GM12878 (cell line): ENCODE measurements around the gene HOPX. TPM values are rescaled to one million over a fixed set of nuclear protein-coding genes. Genes with fewer than 3 reads are reported as not detected.

Experiments used
- ATAC-seq: fragments of 200-7000 bp; cut with Tn5 transposase; 3 replicates; pipeline ENCODE4 v1.9.1; 2020; ENCODE audit warnings: mild to moderate bottlenecking, moderate library complexity
- BruUV-seq: library from RNA; stranded (reverse); fragments of 400-500 nt; replicated peaks from 2 replicates; lab custom pipeline; 2021; lab: Mats Ljungman, UMichigan
- CTCF ChIA-PET: fragments of 300-600 bp; sonication (Branson Sonifier 250); formaldehyde crosslinking; extraction: SDS; loops from one replicate; lab custom pipeline; 2021; ENCODE audit warnings: inconsistent platforms; lab: Yijun Ruan, JAX
- POLR2A ChIA-PET: fragments of 350-600 bp; formaldehyde crosslinking; extraction: SDS; loops from one replicate; lab custom pipeline; 2021; ENCODE audit warnings: inconsistent platforms; lab: Charles Lee
- RAD21 ChIA-PET: fragments of 300-600 bp; sonication (Branson Sonifier 250); formaldehyde crosslinking; loops from one replicate; lab custom pipeline; 2023; ENCODE audit warnings: antibody characterized with exemption; ENCODE audit not compliant: unreplicated experiment; lab: Charles Lee
- SMC1A ChIA-PET: fragments of 300-600 bp; sonication (Branson Sonifier 250); formaldehyde crosslinking; loops from one replicate; lab custom pipeline; 2023; ENCODE audit not compliant: unreplicated experiment, uncharacterized antibody; lab: Charles Lee
- DNase-seq: peaks from one replicate; pipeline ENCODE4 v3.0.0-alpha.2; 2011; ENCODE audit warnings: low read depth, low spot score
- FAIRE-seq: peaks from 3 replicates; lab custom pipeline; 2011; peaks lifted over from hg19 to GRCh38; lab: Jason Lieb, UNC
- H2AFZ ChIP-seq: 2 replicates; pipeline ENCODE4 v1.6.0; 2011; ENCODE audit warnings: low read depth, low read length, control low read depth; ENCODE audit not compliant: control insufficient read depth
- H3K27ac ChIP-seq: 2 replicates; pipeline ENCODE4 v1.5.1; 2011; ENCODE audit warnings: control low read depth; ENCODE audit not compliant: control insufficient read depth, insufficient read depth
- H3K27me3 ChIP-seq, 2 experiments: replicated peaks in 1 of 2; 2 replicates each; pipeline versions ENCODE4 v1.6.0 to v1.6.1; 2011; ENCODE audit warnings: low read length in 1 of 2; ENCODE audit not compliant: control insufficient read depth in 2 of 2, insufficient read depth in 2 of 2
- H3K36me3 ChIP-seq, 2 experiments: 2 replicates each; pipeline ENCODE4 v1.5.1; 2011; ENCODE audit warnings: low read length in 1 of 2; ENCODE audit not compliant: control insufficient read depth in 2 of 2, insufficient read depth in 2 of 2
- H3K4me1 ChIP-seq: 2 replicates; pipeline ENCODE4 v1.6.1; 2011; ENCODE audit warnings: mild to moderate bottlenecking, low read length, moderate library complexity, mixed read lengths; ENCODE audit not compliant: control insufficient read depth, insufficient read depth
- H3K4me2 ChIP-seq: 2 replicates; pipeline ENCODE4 v1.6.0; 2011; ENCODE audit warnings: control low read depth; ENCODE audit not compliant: control insufficient read depth, insufficient read depth
- H3K4me3 ChIP-seq: fragments of 200-600 bp; sonication (generic); 2 replicates; pipeline ENCODE4 v1.5.1; 2016
- H3K79me2 ChIP-seq: 2 replicates; pipeline ENCODE4 v1.6.0; 2011; ENCODE audit warnings: low read length; ENCODE audit not compliant: control insufficient read depth, insufficient read depth
- H3K9ac ChIP-seq: 2 replicates; pipeline ENCODE4 v1.8.0; 2011; ENCODE audit warnings: low read length, control low read depth, mixed read lengths; ENCODE audit not compliant: control insufficient read depth, insufficient read depth
- H3K9me3 ChIP-seq: replicated peaks from 3 replicates; pipeline ENCODE4 v1.5.1; 2011; ENCODE audit warnings: mild to moderate bottlenecking, low read length; ENCODE audit not compliant: control insufficient read depth, insufficient read depth
- H4K20me1 ChIP-seq: 2 replicates; pipeline ENCODE4 v1.6.0; 2011; ENCODE audit not compliant: control insufficient read depth, insufficient read depth
- ATF2 ChIP-seq: IDR thresholded peaks from 2 replicates; pipeline ENCODE4 v1.6.1; 2012; ENCODE audit warnings: low read length, inconsistent platforms
- CUX1 ChIP-seq: IDR thresholded peaks from 2 replicates; pipeline ENCODE4 v1.6.1; 2012; ENCODE audit warnings: improper control_type of control experiment, low read depth, low read length; ENCODE audit not compliant: insufficient replicate concordance
- EP300 ChIP-seq, 2 experiments: fragments of 150-350 bp in 1 of 2; IDR thresholded peaks; 2 replicates each; pipeline ENCODE4 v1.6.1; 2011 to 2012; ENCODE audit warnings: low read depth in 2 of 2, low read length in 2 of 2, borderline replicate concordance in 1 of 2, improper control_type of control experiment in 1 of 2, inconsistent platforms in 1 of 2; ENCODE audit not compliant: control insufficient read depth in 1 of 2
- IKZF2 ChIP-seq, 2 experiments: fragments of 450-650 bp; IDR thresholded peaks; 2 replicates each; pipeline ENCODE4 v1.6.1; 2017; ENCODE audit warnings: mild to moderate bottlenecking in 2 of 2, moderate library complexity in 2 of 2
- IRF5 ChIP-seq: fragments of 450-650 bp; IDR thresholded peaks from 2 replicates; pipeline ENCODE4 v1.6.1; 2017; ENCODE audit warnings: borderline replicate concordance
- MLLT1 ChIP-seq: fragments of 450-650 bp; IDR thresholded peaks from 2 replicates; pipeline ENCODE4 v1.6.1; 2016; ENCODE audit warnings: mild to moderate bottlenecking
- NBN ChIP-seq: fragments of 450-650 bp; IDR thresholded peaks from 2 replicates; pipeline ENCODE4 v1.6.1; 2016
- RAD21 ChIP-seq: IDR thresholded peaks from 2 replicates; pipeline ENCODE4 v1.6.1; 2011; ENCODE audit warnings: mild to moderate bottlenecking, low read depth, low read length, moderate library complexity; ENCODE audit not compliant: insufficient read depth
- TCF3 ChIP-seq: IDR thresholded peaks from 2 replicates; pipeline ENCODE4 v1.6.1; 2012; ENCODE audit warnings: low read depth, mild to moderate bottlenecking, low read length, borderline replicate concordance; ENCODE audit not compliant: insufficient read depth
- ZNF384 ChIP-seq: IDR thresholded peaks from 2 replicates; pipeline ENCODE4 v1.6.1; 2012; ENCODE audit warnings: low read depth, mild to moderate bottlenecking, low read length, improper control_type of control experiment, borderline replicate concordance
- WGBS: methylation state at CpG from one replicate; pipeline ENCODE4 v1.1.6; 2016; ENCODE audit warnings: low lambda C conversion rate; ENCODE audit not compliant: insufficient replicate concordance, insufficient coverage; ENCODE audit errors: missing lambda C conversion rate; 5-methylcytosine and 5-hydroxymethylcytosine counted together
- in situ Hi-C: fragments of 300-500 bp; cut with MboI; formaldehyde crosslinking; loops from 9 replicates; pipeline ENCODE4 v1.14.3; 2018; ENCODE audit warnings: mixed read lengths
- intact Hi-C: fragments of 100-400 bp; cut with micrococcal nuclease; formaldehyde crosslinking; loops from one replicate; pipeline ENCODE4 v1.14.2; 2022; ENCODE audit not compliant: unreplicated experiment
- polyA plus RNA-seq, 11 experiments: library from polyadenylated mRNA; depleted of rRNA in 4 of 11; unstranded in 6 of 11; stranded (reverse) in 5 of 11; fragments of >200 nt; fragmentation: Nextera tagmentation in 4 of 11; fragmentation: Illumina TruSeq in 1 of 11; extraction: Ambion mirVana in 4 of 11; extraction: Trizol in 1 of 11; gene quantifications; 1 replicate in 1 of 11; 2 replicates in 10 of 11; pipeline versions ENCODE4 v1.2.1 to v1.2.3, GENCODE V29; 2011 to 2016; ENCODE audit warnings: inconsistent platforms in 2 of 11, missing spikeins in 2 of 11, low read depth in 1 of 11
- total RNA-seq, 4 experiments: library from RNA; depleted of rRNA in 3 of 4; stranded (reverse); fragments of >200 nt in 3 of 4; fragmentation: Illumina TruSeq in 1 of 4; extraction: Trizol in 1 of 4; gene quantifications; 2 replicates each; pipeline versions ENCODE4 v1.2.1 to v1.2.3, GENCODE V29; 2013 to 2021

HOPX gene
- total and polyA plus RNA-seq, 10 of the 15 experiments (the other 5 are each of a cell fraction or from before 2014, with no cell fraction given): 0.11 to 0.40 (median 0.23) TPM; not detected in 4

GRCh38 chr4:56613101-56613862, 67.8 kb downstream of the HOPX start:
- RAD21 ChIA-PET: no interaction called here
- Histone ChIP-seq H3K4me3 (no peak overlapping the region), H3K9me3 (no peaks in the 10 kb centered on the region), H3K4me2 (no peak overlapping the region), H3K9ac (no peak overlapping the region), H3K27ac (no peak overlapping the region), H3K79me2 (no peaks in the 10 kb centered on the region), H2AFZ (no peak overlapping the region), H4K20me1 (no peaks in the 10 kb centered on the region), H3K4me1 (no peaks in the 10 kb centered on the region), H3K27me3 (no peaks in the 10 kb centered on the region), H3K36me3 (no peaks in the 10 kb centered on the region)
- FAIRE-seq: no peak
- no peak for ATAC-seq
- intact Hi-C loops: no loop called here
- POLR2A ChIA-PET: no interaction called here
- SMC1A ChIA-PET: interaction anchor here (0.8 kb wide), 1 partner anchor 66 kb away, joined by 3 read pairs; no protein-coding TSS in a partner anchor
- in situ Hi-C loops: no loop called here
- CTCF ChIA-PET: interaction anchor here (1.6 kb wide), 1 partner anchor 223 kb away, joined by 3 read pairs; no protein-coding TSS in a partner anchor
- DNase-seq: no peak
- no TSS peak for BruUV-seq
- WGBS: 61% methylated on average over 5 of the region's 5 CpGs
- TF ChIP-seq IKZF2 (IDR thresholded peaks at IDR 0.05) (no peak), NBN (no peak), TCF3 (no peak), ATF2 (no peak), CUX1 (no peak), EP300 (IDR thresholded peaks at IDR 0.05; ENCODE audit: borderline replicate concordance in 1 of 2, control insufficient read depth in 1 of 2, low read depth in 2 of 2, low read length in 2 of 2) (no peak), IRF5 (no peak), RAD21 (no peak), ZNF384 (no peak), MLLT1 (no peak)
